ENCODE data around the gene CCDC9B. TPM values are rescaled to one million over a fixed set of nuclear protein-coding genes. Genes with fewer than 3 reads are reported as not detected.

Gene CCDC9B
- total and polyA plus RNA-seq, 5 experiments from 2014 or later, result 0.08 to 1.5 (median 1.0) TPM; not detected in 1

DNA sequence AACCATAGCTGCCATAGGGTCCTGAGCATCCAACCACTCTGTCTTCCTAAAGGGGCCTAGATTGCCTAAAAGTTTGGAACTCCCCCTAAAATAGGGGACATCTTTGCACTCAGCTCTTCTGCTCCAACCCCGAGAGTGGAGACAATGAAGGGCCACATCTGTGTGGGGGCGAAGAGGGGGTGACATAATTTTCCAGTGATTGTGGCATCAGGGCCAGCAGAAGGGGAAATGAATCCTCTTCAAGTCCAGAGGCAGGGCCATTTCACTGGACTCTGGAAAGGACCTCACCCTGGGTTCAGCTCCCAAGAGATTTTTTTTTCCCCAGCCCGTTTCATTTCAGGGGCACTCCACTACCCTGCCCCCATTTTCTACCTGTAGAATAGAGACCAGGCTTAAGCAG lies 53.2 kb downstream of the CCDC9B start:
- no peak overlapping the region for H3K4me3 Mint-ChIP-seq
- DNase-seq, result no peak
- no peaks in the 10 kb centered on the region for H3K9me3 Mint-ChIP-seq
- ATAC-seq, result no peak
- H3K4me1 Mint-ChIP-seq, result peaks cover 0 to 5% (median 2%) of the 10 kb centered on the region in 4 donors
- H3K27ac Mint-ChIP-seq, result no peak overlapping the region
- no peaks in the 10 kb centered on the region for H3K27me3 Mint-ChIP-seq
- peaks cover 0 to 29% (median 0%) of the 10 kb centered on the region in 3 donors for H3K36me3 Mint-ChIP-seq
- POLR2A ChIA-PET, result interaction anchor here (1.0 kb wide), 1 partner anchor 20 kb away, joined by 3 read pairs; the partner anchor contains the start of gene PLCB2

DNA sequence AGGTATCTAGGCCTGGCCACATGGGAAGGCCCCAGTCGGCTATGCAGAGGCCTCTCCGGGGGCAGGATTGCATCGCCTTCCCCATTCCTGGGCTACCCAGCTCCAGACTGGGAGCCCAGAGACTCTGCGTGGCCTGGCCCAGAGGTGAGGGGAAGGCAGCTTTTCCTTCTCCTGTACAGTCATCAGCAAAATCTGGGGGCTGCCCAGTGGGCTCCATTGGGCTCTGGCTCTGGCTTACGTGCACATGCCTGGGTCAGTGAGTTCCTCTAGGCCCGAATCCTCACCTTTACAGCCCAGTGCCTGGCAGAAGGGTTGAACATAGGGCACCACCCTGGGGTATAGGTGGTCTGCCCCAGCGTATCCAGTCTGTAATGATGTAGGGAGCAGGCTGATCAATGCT lies 53.9 kb downstream of the CCDC9B start:
- no peaks in the 10 kb centered on the region for H3K9me3 Mint-ChIP-seq
- H3K27me3 Mint-ChIP-seq, result no peaks in the 10 kb centered on the region
- ATAC-seq (no peak), DNase-seq (no peak)
- H3K4me3 Mint-ChIP-seq, result no peak overlapping the region
- no peak overlapping the region for H3K27ac Mint-ChIP-seq
- POLR2A ChIA-PET, result interaction anchor here (1.0 kb wide), 1 partner anchor 21 kb away, joined by 3 read pairs; the partner anchor contains the start of gene PLCB2
- H3K36me3 Mint-ChIP-seq, result peaks cover 0 to 26% (median 0%) of the 10 kb centered on the region in 3 donors
- H3K4me1 Mint-ChIP-seq, result peaks cover 0 to 5% (median 2%) of the 10 kb centered on the region in 4 donors

GRCh38 chr15:40286061-40286532 lies 54.6 kb downstream of the CCDC9B start:
- no peak for DNase-seq
- ATAC-seq, result no peak
- Mint-ChIP-seq H3K27me3 (peaks cover 0 to 4% (median 0%) of the 10 kb centered on the region in 5 donors), H3K27ac (peak overlapping the region in 5 of 10 donors; percentile 28 to 74 (median 50)), H3K4me1 (peaks cover 0 to 5% (median 2%) of the 10 kb centered on the region in 4 donors), H3K36me3 (peaks cover 0 to 26% (median 0%) of the 10 kb centered on the region in 3 donors), H3K4me3 (no peak overlapping the region), H3K9me3 (no peaks in the 10 kb centered on the region)
- POLR2A ChIA-PET, result interaction anchor here (1.1 kb wide), 1 partner anchor 35 kb away, joined by 3 read pairs; no protein-coding TSS in a partner anchor

- POLR2A ChIA-PET, result interaction anchor here (1.1 kb wide), 1 partner anchor 35 kb away, joined by 3 read pairs; no protein-coding TSS in a partner anchor
- no peaks in the 10 kb centered on the region for H3K9me3 Mint-ChIP-seq
- peaks cover 0 to 9% (median under 1%) of the 10 kb centered on the region in 5 donors for H3K27me3 Mint-ChIP-seq
- no peak for ATAC-seq
- H3K27ac Mint-ChIP-seq, result peak overlapping the region in 6 of 10 donors; percentile 28 to 74 (median 53)
- no peak for DNase-seq
- no peak overlapping the region for H3K4me3 Mint-ChIP-seq
- H3K4me1 Mint-ChIP-seq, result peaks cover 0 to 8% (median 2%) of the 10 kb centered on the region in 4 donors
- H3K36me3 Mint-ChIP-seq, result peaks cover 0 to 26% (median 0%) of the 10 kb centered on the region in 3 donors
Observed at GRCh38 chr15:40285554-40286011, 55.2 kb downstream of the CCDC9B start.

GRCh38 chr15:40285151-40285550 lies 55.6 kb downstream of the CCDC9B start:
- no peaks in the 10 kb centered on the region for H3K9me3 Mint-ChIP-seq
- POLR2A ChIA-PET, result interaction anchor here (1.1 to 3.8 kb wide), 2 partner anchors 23 to 35 kb away, joined by 3 to 38 read pairs; partner anchors contain the start of gene PLCB2
- H3K36me3 Mint-ChIP-seq, result peaks cover 0 to 21% (median 0%) of the 10 kb centered on the region in 3 donors
- DNase-seq, result no peak
- peak overlapping the region in 4 of 10 donors; percentile 22 to 34 (median 28) for H3K4me3 Mint-ChIP-seq
- peaks cover 2 to 13% (median 4%) of the 10 kb centered on the region in 5 donors for H3K27me3 Mint-ChIP-seq
- H3K27ac Mint-ChIP-seq, result peak overlapping the region in 3 of 10 donors; percentile 24 to 74 (median 74)
- peaks cover 0 to 11% (median 2%) of the 10 kb centered on the region in 4 donors for H3K4me1 Mint-ChIP-seq
- ATAC-seq, result no peak

DNA sequence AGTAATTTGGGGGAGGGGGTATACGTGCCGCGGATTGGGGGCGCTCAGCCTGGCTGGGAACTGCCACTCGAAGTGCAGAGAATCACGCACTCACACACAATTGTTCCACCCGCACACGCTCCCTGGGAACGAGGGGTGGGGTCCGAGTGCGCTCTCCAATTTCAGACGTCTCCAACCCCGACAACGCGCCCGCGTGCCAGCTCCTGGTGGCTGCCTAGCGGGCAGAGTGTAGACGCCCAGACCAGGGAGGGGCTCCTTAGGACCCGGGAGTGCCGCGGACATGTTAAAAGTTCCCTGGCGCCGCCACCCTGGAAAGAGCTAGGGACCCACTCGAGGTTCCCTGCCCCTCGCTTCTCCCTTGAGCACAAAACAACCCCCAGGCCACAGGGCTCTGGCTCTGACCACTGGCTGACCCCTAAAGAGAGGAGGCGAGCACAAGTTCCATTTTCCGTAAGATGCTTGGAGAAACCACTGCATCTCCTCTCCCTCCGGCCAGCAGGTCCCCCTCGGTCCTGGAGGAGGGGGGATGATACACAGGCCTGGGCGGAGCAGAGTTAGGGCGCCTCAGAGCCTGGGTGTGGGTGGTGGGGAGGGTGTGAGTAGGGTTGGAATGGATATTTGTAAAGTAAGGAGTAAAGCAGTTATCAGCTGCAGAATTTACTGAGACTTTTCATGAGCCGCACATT lies 57.0 kb downstream of the CCDC9B start:
- Mint-ChIP-seq H3K36me3 (peaks cover 0 to 11% (median 0%) of the 10 kb centered on the region in 3 donors), H3K9me3 (no peaks in the 10 kb centered on the region), H3K4me1 (peaks cover 0 to 17% (median 6%) of the 10 kb centered on the region in 4 donors), H3K27me3 (peaks cover 3 to 23% (median 8%) of the 10 kb centered on the region in 5 donors), H3K4me3 (peak overlapping the region in 7 of 10 donors; percentile 4 to 81 (median 47)), H3K27ac (peak overlapping the region in 1 of 10 donors; percentile 15)
- POLR2A ChIA-PET, result interaction anchor here (1.3 to 3.8 kb wide), 2 partner anchors 24 to 54 kb away, joined by 3 to 38 read pairs; partner anchors contain the start of gene PLCB2
- ATAC-seq, result no peak
- no peak for DNase-seq

DNA sequence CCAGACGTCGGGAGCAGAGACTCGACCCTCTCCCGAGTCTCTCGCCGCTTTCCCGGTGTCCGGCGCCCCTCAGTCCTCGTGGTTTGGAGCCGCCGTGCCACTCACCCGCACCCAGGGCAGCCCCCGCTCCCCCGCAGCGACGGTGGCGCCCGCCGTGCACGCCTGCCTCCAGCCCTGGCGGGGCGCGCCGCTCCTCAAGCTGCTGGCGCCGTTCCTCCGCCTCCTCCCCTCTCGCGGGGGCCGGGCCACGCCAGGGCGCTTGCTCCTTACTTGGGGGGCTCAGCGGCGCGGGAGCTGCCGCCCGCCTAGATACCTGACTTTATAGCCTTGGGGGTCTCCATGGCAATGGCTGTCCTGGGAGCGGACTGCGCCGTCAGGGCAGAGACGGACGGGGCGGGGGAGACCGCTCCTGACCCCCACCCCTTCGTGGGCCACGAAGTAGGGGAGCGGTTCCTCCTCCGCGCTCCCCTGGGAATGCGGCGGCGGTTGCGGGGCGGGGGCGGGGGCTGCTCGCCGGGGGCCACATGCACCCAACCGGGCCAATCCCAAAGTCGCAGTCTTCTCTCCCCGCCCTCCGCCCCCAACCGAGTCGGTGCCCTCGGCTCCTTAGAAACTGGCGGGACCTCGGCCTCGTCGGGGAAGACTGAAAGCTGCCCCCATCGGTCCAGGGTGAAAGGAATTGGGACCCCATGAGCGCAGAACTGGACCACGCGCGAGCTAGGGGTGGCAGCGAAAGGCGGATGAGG lies 57.7 kb downstream of the CCDC9B start, which contains the start of gene ANKRD63:
ANKRD63 (minus strand) TSS at position 196 of the 746 bp plus-strand sequence. CDS start 478 bp downstream, outside the sequence.
- H3K36me3 Mint-ChIP-seq, result peaks cover 0 to 8% (median 0%) of the 10 kb centered on the region in 3 donors
- H3K4me3 Mint-ChIP-seq, result peak within 1 kb of the TSS; percentile 59 to 82 (median 74)
- H3K27me3 Mint-ChIP-seq, result peaks cover 5 to 30% (median 14%) of the 10 kb centered on the region in 5 donors
- DNase-seq (peak in 8 of 10 donors; percentile 27 to 51 (median 46)), ATAC-seq (peak; percentile 79 to 80)
- POLR2A ChIA-PET, result interaction anchor here (0.7 to 3.8 kb wide), 3 partner anchors 25 to 168 kb away, joined by 3 to 38 read pairs (median 3); partner anchors contain the start of gene PLCB2
- H3K4me1 Mint-ChIP-seq, result peaks cover 0 to 21% (median 6%) of the 10 kb centered on the region in 4 donors
- peak within 1 kb of the TSS in 3 of 10 donors; percentile 15 to 56 (median 27) for H3K27ac Mint-ChIP-seq
- no peaks in the 10 kb centered on the region for H3K9me3 Mint-ChIP-seq

DNA sequence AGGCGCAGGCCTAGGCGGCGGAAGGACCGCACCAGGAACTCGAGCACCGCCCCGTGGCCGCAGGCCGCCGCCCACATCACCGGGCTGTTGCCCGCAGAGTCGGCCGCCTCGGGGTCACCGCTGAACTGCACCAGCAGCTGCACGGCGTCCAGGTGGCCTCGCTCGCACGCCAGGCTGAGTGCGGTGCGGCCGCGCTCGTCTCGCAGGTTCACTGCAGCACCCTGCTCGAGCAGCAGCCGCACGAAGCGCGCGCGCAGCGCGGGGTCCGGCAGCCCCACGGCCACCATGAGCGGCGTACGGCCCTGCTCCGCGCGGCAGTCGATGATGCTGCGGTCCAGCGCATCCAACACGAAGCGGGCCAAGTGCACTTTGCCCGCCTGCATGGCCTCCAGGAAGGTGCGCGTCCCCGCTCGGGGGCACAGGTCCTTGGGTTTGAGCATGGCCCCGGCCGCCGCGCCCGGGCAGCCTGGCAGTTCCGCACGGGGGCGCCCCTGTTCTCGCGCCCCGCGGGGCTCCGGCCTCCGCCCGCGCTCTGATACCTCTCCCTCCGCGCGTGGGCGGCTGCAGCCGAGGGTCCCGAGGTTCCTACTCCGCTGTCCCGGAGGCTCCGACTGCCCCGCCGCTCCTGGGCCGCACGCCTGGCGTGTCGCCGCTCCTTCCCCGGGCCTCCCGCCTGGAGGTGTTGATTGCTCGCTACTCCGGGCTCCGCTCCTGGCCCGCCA lies 58.4 kb downstream of the CCDC9B start:
- H3K4me1 Mint-ChIP-seq, result peaks cover 0 to 23% (median 7%) of the 10 kb centered on the region in 4 donors
- POLR2A ChIA-PET, result interaction anchor here (0.7 to 3.8 kb wide), 3 partner anchors 26 to 169 kb away, joined by 3 to 38 read pairs (median 3); partner anchors contain the start of gene PLCB2
- peak in 8 of 10 donors; percentile 14 to 58 (median 50) for DNase-seq
- ATAC-seq, result peak; percentile 75 to 78
- H3K36me3 Mint-ChIP-seq, result peaks cover 0 to 1% (median 0%) of the 10 kb centered on the region in 3 donors
- H3K27ac Mint-ChIP-seq, result peak overlapping the region in 2 of 10 donors; percentile 27 to 56
- H3K27me3 Mint-ChIP-seq, result peaks cover 5 to 37% (median 16%) of the 10 kb centered on the region in 5 donors
- peak overlapping the region; percentile 59 to 82 (median 74) for H3K4me3 Mint-ChIP-seq
- H3K9me3 Mint-ChIP-seq, result no peaks in the 10 kb centered on the region

DNA sequence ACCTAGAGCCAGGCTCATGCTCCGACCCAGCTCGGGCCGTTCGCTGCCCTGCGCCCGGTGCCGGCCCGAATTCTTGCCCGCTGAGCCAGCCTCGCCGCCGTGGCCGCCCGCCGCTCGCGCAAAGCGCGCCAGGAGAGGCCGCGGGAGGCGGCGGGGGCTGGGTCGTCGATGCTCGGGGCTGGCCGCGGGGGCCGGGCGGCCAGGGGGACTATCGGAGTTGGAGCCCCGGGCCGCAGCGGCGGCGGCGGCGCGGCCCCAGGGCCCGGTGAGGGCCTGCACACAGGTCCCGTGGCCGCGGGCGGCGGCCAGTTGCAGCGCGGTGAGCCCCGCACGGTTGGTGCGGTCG lies 59.0 kb downstream of the CCDC9B start:
- H3K36me3 Mint-ChIP-seq, result no peaks in the 10 kb centered on the region
- peak overlapping the region in 1 of 10 donors; percentile 53 for H3K4me3 Mint-ChIP-seq
- POLR2A ChIA-PET, result interaction anchor here (3.8 kb wide), 1 partner anchor 26 kb away, joined by 38 read pairs; the partner anchor contains the start of gene PLCB2
- DNase-seq, result no peak
- peaks cover 0 to 25% (median 7%) of the 10 kb centered on the region in 4 donors for H3K4me1 Mint-ChIP-seq
- ATAC-seq, result no peak
- H3K27me3 Mint-ChIP-seq, result peaks cover 5 to 43% (median 16%) of the 10 kb centered on the region in 5 donors
- no peaks in the 10 kb centered on the region for H3K9me3 Mint-ChIP-seq
- H3K27ac Mint-ChIP-seq, result no peak overlapping the region

Measured in naive thymus-derived CD8-positive, alpha-beta T cell (primary cell).